ENCODE results near the gene CREBRF.
"Not testable (repeated sequence)": the region's sequence is repeated elsewhere in the genome, so short reads cannot be mapped to it uniquely, and the experiment has no call there.

CREBRF gene

GRCh38 chr5:173055983-173056782, at the start of gene CREBRF:
Gene CREBRF (plus strand): TSS chr5:173056352. CDS start chr5:173080776, 24,424 bp downstream.
- DNase-seq (ENCODE audit: low read depth): peak; percentile 97

DNA sequence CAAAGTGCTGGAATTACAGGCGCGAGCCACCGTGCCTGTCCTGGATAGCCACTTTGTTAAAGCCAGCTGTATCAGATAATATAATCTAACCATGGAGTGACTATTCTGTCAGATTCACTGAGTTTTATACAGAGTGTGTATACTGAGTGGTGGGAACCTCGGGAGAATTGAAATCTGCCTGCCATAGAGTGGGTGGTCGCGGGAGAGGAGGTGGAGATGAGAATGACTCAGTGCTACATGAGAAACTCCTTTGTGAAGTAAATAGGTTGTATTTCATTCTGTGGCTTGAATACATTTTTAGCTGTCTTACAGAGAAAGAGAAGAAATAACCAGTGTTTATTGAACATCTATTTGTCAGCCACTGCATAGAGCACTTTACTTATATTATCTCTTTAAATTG, 46.1 kb upstream of the CREBRF start:
- no peak for DNase-seq (ENCODE audit: low read depth)

DNA sequence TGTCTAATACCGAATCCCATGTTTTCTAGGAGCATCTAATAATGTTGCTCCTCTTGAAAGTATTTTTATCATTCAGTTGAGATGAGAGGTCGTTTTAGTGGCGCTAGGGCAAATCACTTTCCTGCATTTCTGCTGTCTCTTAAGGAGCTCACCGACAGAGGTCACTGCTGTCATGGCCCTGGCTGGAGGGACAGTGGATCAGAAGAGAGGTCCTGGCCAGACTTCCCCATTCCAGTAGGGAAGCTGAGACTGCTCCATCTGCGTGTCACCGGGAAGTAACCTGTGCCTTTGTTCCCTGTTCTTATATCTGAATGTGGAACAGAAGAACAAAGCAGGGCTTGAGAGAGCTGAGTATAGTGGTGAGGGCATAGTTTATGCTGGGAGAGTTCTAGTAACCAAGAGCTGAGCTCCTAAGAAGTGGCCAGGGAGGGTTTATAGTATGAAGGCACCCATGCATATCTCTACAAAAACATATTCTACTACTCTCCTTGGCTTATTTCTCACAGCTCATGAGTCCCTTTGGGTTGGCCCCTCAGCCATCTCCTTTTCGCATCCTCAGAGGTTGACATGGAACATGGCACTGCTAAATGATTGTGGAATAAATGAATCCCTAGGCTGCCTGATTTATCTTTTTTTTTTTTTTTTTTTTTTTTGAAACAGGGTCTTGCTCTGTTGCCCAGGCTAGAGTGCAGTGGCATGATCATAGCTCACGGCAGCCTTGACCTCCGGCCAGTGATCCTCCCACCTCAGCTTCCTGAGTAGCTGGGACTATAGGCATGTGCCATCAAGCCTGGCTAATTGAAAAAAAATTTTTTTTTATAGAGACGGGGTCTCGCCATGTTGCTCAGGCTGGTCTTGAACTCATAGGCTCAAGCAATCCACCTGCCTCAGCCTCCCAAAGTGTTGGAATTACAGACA, 45.3 kb upstream of the CREBRF start:
- no peak for DNase-seq (ENCODE audit: low read depth)

DNA sequence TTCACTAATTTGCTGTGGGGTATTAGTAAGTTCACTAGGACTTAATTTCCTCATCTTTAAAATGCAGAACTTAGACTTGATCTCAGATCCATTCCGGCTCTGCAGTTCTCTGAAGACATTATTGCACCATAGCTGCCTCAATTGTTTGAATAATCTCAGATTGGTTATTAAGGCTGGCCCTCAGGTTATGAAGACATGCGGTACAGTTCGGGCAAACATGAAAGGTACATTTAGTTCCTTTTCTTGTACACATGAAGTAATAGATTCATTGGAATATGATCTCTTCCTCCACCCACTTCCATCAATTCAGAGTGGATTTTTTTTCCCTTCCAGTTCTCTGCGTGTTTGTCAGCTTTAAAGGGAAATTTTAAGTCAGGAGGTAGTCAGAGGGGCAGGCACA, 44.6 kb upstream of the CREBRF start:
- no peak for DNase-seq (ENCODE audit: low read depth)

- no peak for DNase-seq (ENCODE audit: low read depth)
Observed at GRCh38 chr5:173012882-173013281, 43.3 kb upstream of the CREBRF start.

GRCh38 chr5:173014671-173015070, 41.5 kb upstream of the CREBRF start:
- DNase-seq (ENCODE audit: low read depth): no peak

DNA sequence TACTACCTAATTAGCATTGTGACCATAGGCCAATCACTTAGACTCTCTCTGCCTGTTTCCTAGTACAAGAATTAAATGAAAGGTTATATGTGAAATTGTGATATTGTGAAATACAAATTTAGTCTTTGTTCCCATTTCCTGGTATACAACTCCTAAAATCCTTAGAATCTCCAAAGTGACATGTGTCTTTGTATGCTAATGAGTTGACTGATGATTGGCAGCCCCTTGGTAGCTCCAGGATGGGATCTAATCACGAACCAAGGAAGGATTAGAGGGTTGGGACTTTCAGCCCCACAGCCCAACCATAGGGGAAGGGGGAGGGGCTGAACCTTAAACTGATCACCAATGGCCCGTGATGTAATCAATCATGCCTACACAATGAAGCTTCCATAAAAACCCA, 41.0 kb upstream of the CREBRF start:
- DNase-seq (ENCODE audit: low read depth): no peak

- no peak for DNase-seq (ENCODE audit: low read depth)
Observed at GRCh38 chr5:173015598-173016455, 40.3 kb upstream of the CREBRF start.

GRCh38 chr5:173016598-173017046, 39.5 kb upstream of the CREBRF start:
- DNase-seq (ENCODE audit: low read depth): no peak

- not testable (repeated sequence) for DNase-seq (ENCODE audit: low read depth)
Observed at GRCh38 chr5:173017087-173017486, 39.1 kb upstream of the CREBRF start.

DNA sequence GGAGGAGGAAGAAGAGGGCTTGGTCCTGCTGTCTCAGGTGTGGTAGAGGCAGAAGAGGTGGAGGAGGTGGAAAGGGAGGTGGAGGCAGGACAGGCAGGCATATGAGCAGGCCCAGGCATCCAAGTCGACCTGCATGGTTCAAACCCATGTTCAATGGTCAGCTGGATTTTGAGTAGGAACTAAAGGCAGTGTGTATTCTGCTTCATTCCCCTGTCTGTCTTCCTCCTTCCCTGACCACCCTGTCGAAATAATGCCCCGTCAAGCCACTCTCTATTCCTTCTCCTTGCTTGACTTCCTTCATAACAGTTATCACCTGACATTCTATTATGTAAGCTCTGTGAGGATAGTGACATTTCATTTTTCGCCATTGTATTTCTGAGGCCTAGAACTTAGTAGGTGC, 37.8 kb upstream of the CREBRF start:
- no peak for DNase-seq (ENCODE audit: low read depth)

DNA sequence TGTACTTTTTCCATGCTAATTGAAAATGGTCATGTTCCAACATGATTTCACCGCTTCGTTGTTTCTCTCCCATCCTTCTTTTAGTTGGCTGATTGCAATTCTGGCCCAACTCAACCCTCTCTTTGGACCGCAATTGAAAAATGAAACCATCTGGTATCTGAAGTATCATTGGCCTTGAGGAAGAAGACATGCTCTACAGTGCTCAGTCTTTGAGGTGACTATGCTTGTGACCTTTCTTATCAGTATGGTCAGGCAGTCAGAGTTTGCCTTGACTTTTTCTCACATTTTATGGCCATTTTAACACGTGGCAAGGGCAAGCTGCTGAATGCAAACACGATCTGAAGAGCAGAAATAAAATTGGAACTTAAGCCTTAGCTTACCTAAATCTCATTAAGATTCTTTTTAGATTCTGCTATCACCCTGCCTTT, 36.0 kb upstream of the CREBRF start:
- DNase-seq (ENCODE audit: low read depth): no peak

GRCh38 chr5:173020643-173021042, 35.5 kb upstream of the CREBRF start:
- DNase-seq (ENCODE audit: low read depth): no peak

GRCh38 chr5:173025651-173026050, 30.5 kb upstream of the CREBRF start:
- no peak for DNase-seq (ENCODE audit: low read depth)

- no peak for DNase-seq (ENCODE audit: low read depth)
Observed at GRCh38 chr5:173027905-173028304, 28.2 kb upstream of the CREBRF start.

- DNase-seq (ENCODE audit: low read depth): no peak
Observed at GRCh38 chr5:173028811-173029327, 27.3 kb upstream of the CREBRF start.

DNA sequence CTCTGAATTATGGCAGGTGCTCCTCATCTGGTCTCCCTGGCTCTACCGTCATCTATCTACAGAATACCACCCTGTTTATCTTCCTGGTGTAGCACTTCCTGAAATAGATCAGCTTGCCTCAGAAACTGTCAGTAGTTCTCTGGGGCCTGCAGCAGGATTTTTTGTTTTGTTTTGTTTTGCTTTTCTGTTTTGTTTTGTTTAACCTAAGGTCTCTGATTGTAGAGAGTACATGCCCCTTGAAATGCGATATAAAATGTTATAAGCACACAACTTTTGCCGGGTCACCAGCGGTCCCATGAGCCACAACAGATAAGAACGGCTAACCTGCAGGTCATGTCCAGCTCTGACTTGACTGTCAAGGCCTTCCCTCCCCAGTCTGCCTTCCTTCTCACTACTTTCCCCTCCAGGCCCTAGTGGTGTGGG, 26.6 kb upstream of the CREBRF start:
- no peak for DNase-seq (ENCODE audit: low read depth)

- DNase-seq (ENCODE audit: low read depth): not testable (repeated sequence)
Observed at GRCh38 chr5:173032096-173032495, 24.1 kb upstream of the CREBRF start.

DNA sequence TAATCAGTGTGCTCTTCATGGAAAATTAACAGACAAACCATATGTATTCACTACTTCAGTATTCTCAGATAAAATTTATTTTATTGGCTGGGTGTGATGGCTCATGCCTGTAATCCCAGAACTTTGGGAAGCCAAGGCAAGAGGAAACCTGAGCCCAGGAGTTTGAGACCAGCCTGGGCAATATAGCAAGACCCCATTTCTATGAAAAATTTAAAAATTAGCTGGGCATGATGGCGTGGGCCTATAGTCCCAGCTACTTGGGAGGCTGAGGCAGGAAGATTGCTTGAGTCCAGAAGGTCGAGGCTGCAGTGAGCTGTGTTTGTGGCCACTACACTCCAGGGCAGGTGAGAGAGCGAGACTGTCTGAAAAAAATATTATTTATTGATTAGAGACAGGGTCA, 23.4 kb upstream of the CREBRF start:
- no peak for DNase-seq (ENCODE audit: low read depth)

DNA sequence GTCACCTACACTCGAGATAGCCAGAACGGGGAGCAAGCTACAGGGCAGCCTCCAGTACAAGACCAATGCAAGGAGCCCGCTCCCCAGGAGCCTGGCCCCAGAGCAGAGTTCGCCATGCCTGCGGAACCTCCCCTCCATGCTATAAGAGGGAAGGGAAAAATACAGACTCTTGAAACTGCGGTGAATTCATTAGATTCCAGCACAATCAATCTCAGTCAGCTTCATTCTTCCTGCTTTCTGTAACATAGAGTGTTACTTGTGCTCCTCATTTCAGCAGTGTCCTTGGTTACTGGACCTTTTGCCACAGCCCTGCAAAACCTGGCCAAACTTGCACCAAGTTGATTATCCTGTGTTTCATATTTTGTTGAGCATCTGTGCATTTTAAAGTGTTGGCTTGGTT, 22.2 kb upstream of the CREBRF start:
- no peak for DNase-seq (ENCODE audit: low read depth)

DNA sequence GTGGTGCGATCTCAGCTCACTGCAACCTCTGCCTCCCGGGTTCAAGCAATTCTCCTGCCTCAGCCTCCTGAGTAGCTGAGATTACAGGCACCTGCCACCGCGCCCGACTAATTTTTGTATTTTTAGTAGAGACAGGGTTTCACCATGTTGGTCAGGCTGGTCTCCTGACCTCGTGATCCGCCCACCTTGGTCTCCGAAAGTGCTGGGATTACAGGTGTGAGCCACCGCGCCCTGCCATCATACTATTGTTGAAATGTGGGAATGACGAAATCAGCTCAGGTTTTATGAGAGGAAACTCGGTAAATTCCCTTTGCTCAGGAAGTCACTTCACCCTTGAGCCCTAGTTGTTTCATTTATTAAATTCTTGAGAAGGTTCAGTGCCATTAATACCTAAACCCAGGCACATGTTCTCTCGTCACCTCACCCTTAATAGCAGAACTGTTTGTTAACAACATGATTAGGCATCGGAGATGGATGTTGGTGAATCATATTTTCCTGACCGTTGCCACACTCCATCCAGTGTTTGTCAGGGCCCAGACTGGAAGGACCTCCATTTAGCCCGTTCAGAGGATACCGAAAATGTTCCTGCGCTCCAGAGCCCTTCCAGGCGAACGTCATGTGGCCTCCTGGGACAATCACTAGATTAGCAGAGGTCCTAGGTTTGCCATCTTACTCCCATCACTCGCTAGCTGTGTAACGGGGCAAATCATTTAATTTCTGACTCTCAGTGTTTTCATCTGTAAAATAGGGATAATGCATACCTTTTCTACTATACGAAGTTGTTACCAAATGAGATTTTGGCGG, 20.0 kb upstream of the CREBRF start:
- DNase-seq (ENCODE audit: low read depth): no peak
